Neural cell (in vitro differentiated cells): ENCODE measurements around the gene DCC. TPM values are rescaled to one million over a fixed set of nuclear protein-coding genes. Genes with fewer than 3 reads are reported as not detected.

Experiments used
- H2AFZ ChIP-seq: fragments of 200-600, 300-800 bp; sonication (generic), shearing (Covaris generic); 2 replicates; pipeline ENCODE4 v1.6.0; 2014; ENCODE audit warnings: low read depth, mild to moderate bottlenecking, antibody characterized with exemption, low read length, moderate library complexity
- H3F3A ChIP-seq: fragments of 200-600 bp; shearing (Covaris generic); 2 replicates; pipeline ENCODE4 v1.6.1; 2016; ENCODE audit warnings: mild to moderate bottlenecking, moderate library complexity, mixed read lengths, antibody characterized with exemption, low read length; ENCODE audit not compliant: insufficient read depth, poor library complexity, severe bottlenecking
- H3K27ac ChIP-seq: fragments of 200-600, 300-800 bp; sonication (generic), shearing (Covaris generic); 2 replicates; pipeline ENCODE4 v1.5.1; 2014; ENCODE audit warnings: mild to moderate bottlenecking, low read length, moderate library complexity
- H3K27me3 ChIP-seq: fragments of 300-800, 200-600 bp; sonication (generic), shearing (Covaris generic); 2 replicates; pipeline ENCODE4 v1.6.0; 2014; ENCODE audit warnings: mild to moderate bottlenecking, low read depth, low read length, moderate library complexity; ENCODE audit not compliant: insufficient read depth
- H3K36me3 ChIP-seq: fragments of 300-800, 200-600 bp; sonication (generic), shearing (Covaris generic); 2 replicates; pipeline ENCODE4 v1.5.1; 2014; ENCODE audit warnings: mild to moderate bottlenecking, antibody characterized with exemption, low read length, moderate library complexity; ENCODE audit not compliant: insufficient read depth
- H3K4me2 ChIP-seq: fragments of 300-800, 200-600 bp; sonication (generic), shearing (Covaris generic); 2 replicates; pipeline ENCODE4 v1.6.0; 2014; ENCODE audit warnings: mild to moderate bottlenecking, low read length
- H3K4me3 ChIP-seq: fragments of 300-800, 200-600 bp; sonication (generic), shearing (Covaris generic); 2 replicates; pipeline ENCODE4 v1.5.1; 2014; ENCODE audit warnings: mild to moderate bottlenecking, low read length, moderate library complexity
- H3K79me2 ChIP-seq: fragments of 200-600 bp; shearing (Covaris generic); replicated peaks from 2 replicates; pipeline ENCODE4 v1.6.0; 2014; ENCODE audit warnings: mild to moderate bottlenecking, low read length, moderate library complexity; ENCODE audit not compliant: insufficient read depth
- H3K9ac ChIP-seq: fragments of 300-800, 200-600 bp; sonication (generic), shearing (Covaris generic); 2 replicates; pipeline ENCODE4 v1.6.1; 2016; ENCODE audit warnings: mild to moderate bottlenecking, low read length, mixed read lengths
- H3K9me2 ChIP-seq: fragments of 200-600 bp; shearing (Covaris generic); 2 replicates; pipeline ENCODE4 v1.6.1; 2016; ENCODE audit warnings: mild to moderate bottlenecking, low read length, mixed read lengths; ENCODE audit not compliant: insufficient read depth
- H3K9me3 ChIP-seq: fragments of 200-600, 300-800 bp; sonication (generic), shearing (Covaris generic); 2 replicates; pipeline ENCODE4 v1.6.1; 2016; ENCODE audit warnings: mild to moderate bottlenecking, mixed run types, low read length, moderate library complexity, mixed read lengths
- H4K20me1 ChIP-seq: fragments of 200-600 bp; shearing (Covaris generic); 2 replicates; pipeline ENCODE4 v1.6.1; 2016; ENCODE audit warnings: mild to moderate bottlenecking, mixed run types; ENCODE audit not compliant: insufficient read depth
- CTCF ChIP-seq: fragments of 450-650 bp; IDR thresholded peaks from 2 replicates; pipeline ENCODE4 v1.5.1; 2014; ENCODE audit warnings: antibody characterized with exemption, mild to moderate bottlenecking, moderate library complexity; ENCODE audit not compliant: poor library complexity, severe bottlenecking
- EP300 ChIP-seq: fragments of 450-650 bp; conservative IDR thresholded peaks from 2 replicates; pipeline ENCODE4 v1.6.1; 2014; ENCODE audit warnings: antibody characterized with exemption, mild to moderate bottlenecking, moderate library complexity; ENCODE audit not compliant: poor library complexity, severe bottlenecking
- EZH2 ChIP-seq: fragments of 200-600, 300-800 bp; shearing (Covaris generic), sonication (generic); IDR thresholded peaks from 2 replicates; pipeline ENCODE4 v1.6.1; 2014; ENCODE audit warnings: antibody characterized with exemption, low read length, borderline replicate concordance, mild to moderate bottlenecking; ENCODE audit not compliant: insufficient read depth, poor library complexity, severe bottlenecking
- POLR2AphosphoS5 ChIP-seq: IDR thresholded peaks from 2 replicates; pipeline ENCODE4 v1.6.1; 2012
- RAD21 ChIP-seq: fragments of 450-650 bp; conservative IDR thresholded peaks from 2 replicates; pipeline ENCODE4 v1.6.1; 2014; ENCODE audit warnings: antibody characterized with exemption, mild to moderate bottlenecking, moderate library complexity
- REST ChIP-seq: IDR thresholded peaks from 2 replicates; pipeline ENCODE4 v1.6.1; 2012; ENCODE audit warnings: borderline replicate concordance
- TAF1 ChIP-seq: IDR thresholded peaks from 2 replicates; pipeline ENCODE4 v1.6.1; 2012; ENCODE audit warnings: low read depth
- polyA plus RNA-seq: library from polyadenylated mRNA; depleted of rRNA; stranded (reverse); fragments of >200 nt; gene quantifications from 2 replicates; pipeline ENCODE4 v1.2.3, GENCODE V29; 2014

DCC gene
- polyA plus RNA-seq, 1 donor from 2014 or later = 40.7 TPM

GRCh38 chr18:53421869-53422268 lies 1081.9 kb downstream of the DCC start:
- H3F3A ChIP-seq = peaks cover 4% of the 10 kb centered on the region
- H3K79me2 ChIP-seq = no peaks in the 10 kb centered on the region
- H2AFZ ChIP-seq = no peak overlapping the region
- TF ChIP-seq EZH2 (no peak), TAF1 (no peak), POLR2AphosphoS5 (no peak), CTCF (no peak), RAD21 (no peak), EP300 (no peak)
- no peak overlapping the region for H3K4me3 ChIP-seq
- H3K27me3 ChIP-seq = no peaks in the 10 kb centered on the region
- H3K9ac ChIP-seq = no peak overlapping the region
- H3K27ac ChIP-seq = no peak overlapping the region
- no peaks in the 10 kb centered on the region for H3K9me3 ChIP-seq
- H3K9me2 ChIP-seq = no peaks in the 10 kb centered on the region
- H4K20me1 ChIP-seq = no peaks in the 10 kb centered on the region
- no peak overlapping the region for H3K4me2 ChIP-seq
- no peaks in the 10 kb centered on the region for H3K36me3 ChIP-seq

GRCh38 chr18:53422896-53423295 lies 1082.9 kb downstream of the DCC start:
- TF ChIP-seq EP300 = no peak
- no peaks in the 10 kb centered on the region for H3K79me2 ChIP-seq
- peaks cover 2% of the 10 kb centered on the region for H3F3A ChIP-seq
- H3K9me2 ChIP-seq = no peaks in the 10 kb centered on the region
- H3K27me3 ChIP-seq = no peaks in the 10 kb centered on the region
- no peak overlapping the region for H2AFZ ChIP-seq
- H4K20me1 ChIP-seq = no peaks in the 10 kb centered on the region
- H3K27ac ChIP-seq = no peak overlapping the region
- H3K9me3 ChIP-seq = no peaks in the 10 kb centered on the region
- H3K36me3 ChIP-seq = no peaks in the 10 kb centered on the region
- H3K9ac ChIP-seq = no peak overlapping the region
- H3K4me3 ChIP-seq = no peak overlapping the region
- H3K4me2 ChIP-seq = no peak overlapping the region

GRCh38 chr18:53426666-53427184 lies 1086.7 kb downstream of the DCC start:
- H3K9ac ChIP-seq = no peak overlapping the region
- no peak overlapping the region for H3K27ac ChIP-seq

More at GRCh38 chr18:53426666-53427184, 1086.7 kb downstream of the DCC start:
- TF ChIP-seq POLR2AphosphoS5 = no peak
- no peak for TF ChIP-seq EZH2
- TF ChIP-seq REST = no peak
- H2AFZ ChIP-seq = no peak overlapping the region
- H3K4me2 ChIP-seq = no peak overlapping the region
- H3K9me3 ChIP-seq = no peaks in the 10 kb centered on the region
- H3K79me2 ChIP-seq = no peaks in the 10 kb centered on the region
- no peaks in the 10 kb centered on the region for H3K9me2 ChIP-seq
- no peaks in the 10 kb centered on the region for H4K20me1 ChIP-seq
- H3K27me3 ChIP-seq = no peaks in the 10 kb centered on the region
- no peaks in the 10 kb centered on the region for H3K36me3 ChIP-seq
- H3F3A ChIP-seq = peaks cover 5% of the 10 kb centered on the region
- no peak overlapping the region for H3K4me3 ChIP-seq
